Fibroblast of skin of left biceps (primary cell): ENCODE data around the gene KREMEN2.
"Not testable (repeated sequence)": the region's sequence is repeated elsewhere in the genome, so short reads cannot be mapped to it uniquely, and the experiment has no call there.

Source experiments
- DNase-seq, 2 experiments: peaks; one replicate each; pipeline ENCODE4 v3.0.0-alpha.2; 2013; ENCODE audit warnings: low read depth in 2 of 2

KREMEN2 gene, protein sequence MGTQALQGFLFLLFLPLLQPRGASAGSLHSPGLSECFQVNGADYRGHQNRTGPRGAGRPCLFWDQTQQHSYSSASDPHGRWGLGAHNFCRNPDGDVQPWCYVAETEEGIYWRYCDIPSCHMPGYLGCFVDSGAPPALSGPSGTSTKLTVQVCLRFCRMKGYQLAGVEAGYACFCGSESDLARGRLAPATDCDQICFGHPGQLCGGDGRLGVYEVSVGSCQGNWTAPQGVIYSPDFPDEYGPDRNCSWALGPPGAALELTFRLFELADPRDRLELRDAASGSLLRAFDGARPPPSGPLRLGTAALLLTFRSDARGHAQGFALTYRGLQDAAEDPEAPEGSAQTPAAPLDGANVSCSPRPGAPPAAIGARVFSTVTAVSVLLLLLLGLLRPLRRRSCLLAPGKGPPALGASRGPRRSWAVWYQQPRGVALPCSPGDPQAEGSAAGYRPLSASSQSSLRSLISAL

DNA sequence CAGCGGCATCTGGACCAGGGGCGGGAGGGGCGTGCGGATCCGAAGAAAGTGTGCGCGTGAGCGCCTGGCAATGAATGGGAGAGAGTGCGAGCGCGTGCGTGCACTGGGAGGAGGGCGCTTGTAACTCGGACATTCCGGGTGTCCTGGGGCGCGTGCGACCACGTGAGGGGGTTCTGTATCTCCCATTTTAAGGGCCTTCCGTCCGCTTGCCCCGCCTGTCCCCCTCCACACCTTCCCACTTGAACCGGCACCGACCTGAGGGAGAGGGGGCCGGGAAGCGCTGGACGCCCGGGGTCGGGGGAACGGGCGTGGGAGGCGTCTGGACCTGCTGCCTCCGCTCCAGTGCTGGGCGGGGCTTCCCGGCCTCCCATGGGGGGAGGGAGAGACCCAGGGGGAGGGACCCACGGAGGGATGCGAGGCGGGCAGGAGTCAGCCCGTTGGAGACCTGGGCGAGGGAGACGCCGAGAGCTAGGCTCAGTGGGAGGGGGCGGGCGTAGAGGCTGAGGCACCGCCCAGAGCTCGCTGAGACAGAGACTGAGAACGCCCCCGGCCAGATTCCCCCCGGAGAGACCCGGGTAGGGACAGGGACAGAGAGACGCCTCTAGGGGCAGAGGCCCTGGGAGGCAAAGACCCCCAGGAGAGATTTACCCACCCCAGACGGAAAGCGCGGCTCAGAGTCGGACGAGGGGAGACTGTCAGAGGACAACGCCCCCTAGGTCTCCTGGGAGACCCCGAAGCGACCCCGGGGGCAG is at the start of gene KREMEN2:
Gene KREMEN2, plus strand, starts transcription at position 553 of the 752 bp plus-strand sequence. CDS start 246 bp downstream, outside the sequence.
- no peak for DNase-seq

DNA sequence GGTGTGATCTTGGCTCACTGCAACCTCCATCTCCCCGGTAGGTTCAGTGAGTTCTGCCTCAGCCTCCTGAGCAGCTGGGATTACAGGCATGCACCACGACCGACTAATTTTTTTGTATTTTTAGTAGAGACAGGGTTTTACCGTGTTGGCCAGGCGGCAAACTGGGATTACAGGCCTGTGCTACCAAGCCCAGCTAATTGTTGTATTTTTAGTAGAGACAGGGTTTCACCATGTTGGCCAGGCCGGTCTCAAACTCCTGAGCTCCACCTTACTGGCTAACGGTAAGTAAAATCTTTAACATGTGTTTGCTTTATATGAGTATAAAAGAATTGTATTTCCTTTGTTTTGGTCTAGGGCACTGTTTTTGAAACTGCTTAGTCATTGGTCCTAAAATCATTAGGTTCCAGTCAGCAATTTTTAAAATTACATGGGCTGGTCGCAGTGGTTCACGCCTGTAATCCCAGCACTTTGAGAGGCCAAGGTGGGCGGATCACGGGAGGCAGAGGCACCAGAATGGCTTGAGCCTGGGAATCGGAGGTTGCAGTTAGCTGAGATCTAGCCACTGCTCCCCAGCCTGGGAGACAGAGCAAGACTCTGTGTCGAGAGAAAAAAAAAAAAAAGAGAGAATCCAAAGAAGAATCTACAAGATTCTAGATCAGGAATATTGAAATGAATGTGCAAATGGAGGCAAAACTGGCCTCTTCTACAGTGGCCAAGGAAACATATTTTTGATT is 48.7 kb upstream of the KREMEN2 start:
- DNase-seq, result no peak

DNA sequence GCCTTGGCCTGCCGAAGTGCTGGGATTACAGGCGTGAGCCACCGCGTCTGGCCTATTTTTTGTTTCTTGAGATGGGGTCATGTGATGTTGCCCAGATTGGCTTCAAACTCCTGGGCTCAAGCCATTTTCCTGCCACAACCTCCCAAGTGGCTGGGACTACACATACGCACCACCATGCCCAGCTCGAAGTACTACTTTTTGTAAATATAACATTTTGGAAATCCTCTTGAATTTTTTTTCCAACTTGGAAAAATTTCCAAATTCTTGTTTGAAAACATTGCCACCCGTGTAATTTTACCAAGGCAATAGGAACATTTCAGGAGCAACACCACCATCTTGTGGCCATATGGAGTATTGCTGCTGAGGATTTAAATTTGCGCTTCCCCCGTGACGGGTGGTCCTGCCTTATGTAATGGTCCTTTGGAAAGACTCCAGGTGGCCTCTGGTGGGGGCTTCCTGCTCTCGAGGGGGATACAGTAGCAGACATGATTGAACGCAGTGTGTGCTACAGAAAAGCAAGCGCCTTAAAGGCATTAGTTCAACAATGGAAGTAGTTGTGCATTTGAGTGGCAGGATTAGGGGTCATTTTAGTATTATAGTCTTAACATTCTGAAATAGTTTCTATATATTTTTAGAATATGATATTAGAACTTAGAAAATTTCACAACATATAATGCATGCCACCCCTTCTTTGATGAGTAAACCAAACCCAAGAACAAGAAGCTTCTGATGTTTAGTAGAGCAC is 44.4 kb upstream of the KREMEN2 start:
- no peak for DNase-seq

DNA sequence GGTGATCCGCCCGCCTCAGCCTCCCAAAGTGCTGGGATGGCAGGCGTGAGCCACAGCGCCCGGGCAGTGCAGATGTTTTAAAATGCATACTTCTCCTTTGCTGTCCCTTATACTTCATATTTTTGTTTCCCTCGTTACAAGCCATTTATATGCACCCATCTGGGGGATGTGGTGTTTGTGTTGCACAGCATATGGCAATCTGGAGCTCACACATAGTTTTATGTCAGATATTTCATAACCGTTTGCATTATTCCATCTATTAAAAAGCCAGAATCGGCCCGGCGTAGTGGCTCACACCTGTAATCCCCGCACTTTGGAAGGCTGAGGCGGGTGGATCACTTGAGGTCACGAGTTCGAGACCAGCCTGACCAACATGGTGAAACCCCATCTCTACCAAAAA is 40.6 kb upstream of the KREMEN2 start:
- no peak for DNase-seq

DNA sequence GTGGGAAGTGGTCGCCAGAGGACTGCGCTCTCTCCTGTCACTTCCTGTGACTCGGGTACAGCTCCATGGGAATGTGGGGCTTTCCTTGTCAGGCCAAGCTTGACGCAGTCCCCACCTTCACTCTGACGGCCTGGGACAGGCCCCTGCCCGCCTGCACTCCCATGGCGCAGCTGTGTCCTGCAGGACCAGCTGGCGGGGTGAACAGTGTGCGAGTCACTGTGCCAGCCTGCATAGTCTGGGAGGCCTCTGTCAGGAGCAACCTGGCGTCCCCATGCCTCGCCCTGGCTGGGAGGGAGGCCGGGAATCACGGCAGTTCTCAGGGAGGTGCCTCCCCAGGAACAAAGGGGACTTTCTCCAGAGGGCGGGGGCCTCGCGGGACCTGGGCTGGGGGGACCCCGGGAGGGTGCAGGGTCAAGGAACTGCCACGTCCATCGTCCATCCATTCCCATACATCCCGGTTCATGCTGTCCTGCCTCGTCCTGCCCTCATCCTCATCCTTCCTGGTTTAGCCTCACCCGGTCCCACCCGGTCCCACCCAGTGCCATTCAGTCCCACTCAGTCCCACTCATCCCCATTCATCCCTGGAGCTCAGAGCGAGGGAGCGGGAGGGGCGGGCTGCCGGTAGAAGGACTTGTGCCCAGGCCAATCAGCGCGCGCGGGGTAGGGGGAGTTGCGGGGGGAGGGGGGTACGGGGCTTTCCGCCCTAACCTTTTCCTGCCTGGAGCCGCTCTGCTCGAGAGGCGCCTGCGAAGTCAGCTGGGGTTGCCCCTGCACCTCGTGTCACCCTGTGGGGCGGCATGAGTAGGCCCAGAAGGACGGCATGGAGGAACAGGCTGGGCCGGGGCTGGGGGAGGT is 38.9 kb upstream of the KREMEN2 start:
- DNase-seq, result no peak

DNA sequence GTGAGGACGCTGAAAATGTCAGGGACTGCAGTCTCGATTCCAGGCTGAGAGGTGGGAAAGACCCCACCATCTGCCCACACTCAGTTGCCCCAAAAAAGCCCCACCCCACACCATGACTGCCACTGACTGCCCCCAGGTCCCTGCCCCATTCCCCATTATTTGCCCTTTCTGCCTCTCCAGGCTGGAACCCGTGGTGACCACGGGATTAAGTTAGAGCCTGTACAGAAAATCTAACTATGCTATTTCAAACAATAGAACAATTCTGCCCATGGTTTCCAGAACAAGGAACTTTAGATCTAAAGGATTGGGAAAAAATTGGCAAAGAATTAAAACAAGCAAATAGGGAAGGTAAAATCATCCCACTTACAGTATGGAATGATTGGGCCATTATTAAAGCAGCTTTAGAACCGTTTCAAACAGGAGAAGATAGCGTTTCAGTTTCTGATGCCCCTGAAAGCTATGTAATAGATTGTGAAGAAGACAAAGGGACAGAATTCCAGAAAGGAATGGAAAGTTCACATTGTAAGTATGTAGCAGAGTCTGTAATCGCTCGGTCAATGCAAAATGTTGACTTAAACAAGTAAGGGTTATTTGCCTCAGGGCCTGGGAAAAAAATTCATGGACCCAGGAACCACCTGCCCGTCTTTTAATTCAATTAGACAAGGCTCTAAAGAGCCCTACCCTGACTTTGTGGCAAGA is 38.0 kb upstream of the KREMEN2 start:
- DNase-seq, result no peak

DNA sequence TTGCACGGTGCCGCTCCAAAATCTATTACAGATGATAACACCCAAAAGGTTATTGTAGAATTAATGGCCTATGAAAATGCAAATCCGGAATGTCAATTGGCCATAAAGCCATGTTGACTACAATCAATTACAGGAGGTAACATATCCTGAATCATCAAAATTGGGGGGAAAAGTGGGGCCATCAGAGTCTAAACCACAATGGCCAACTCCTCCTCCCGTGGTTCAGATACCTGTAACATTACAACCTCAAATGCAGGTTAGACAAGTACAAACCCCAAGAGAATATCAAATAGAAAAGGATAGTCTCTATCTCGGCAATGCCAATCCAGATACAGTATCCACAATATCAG is 37.5 kb upstream of the KREMEN2 start:
- no peak for DNase-seq

DNA sequence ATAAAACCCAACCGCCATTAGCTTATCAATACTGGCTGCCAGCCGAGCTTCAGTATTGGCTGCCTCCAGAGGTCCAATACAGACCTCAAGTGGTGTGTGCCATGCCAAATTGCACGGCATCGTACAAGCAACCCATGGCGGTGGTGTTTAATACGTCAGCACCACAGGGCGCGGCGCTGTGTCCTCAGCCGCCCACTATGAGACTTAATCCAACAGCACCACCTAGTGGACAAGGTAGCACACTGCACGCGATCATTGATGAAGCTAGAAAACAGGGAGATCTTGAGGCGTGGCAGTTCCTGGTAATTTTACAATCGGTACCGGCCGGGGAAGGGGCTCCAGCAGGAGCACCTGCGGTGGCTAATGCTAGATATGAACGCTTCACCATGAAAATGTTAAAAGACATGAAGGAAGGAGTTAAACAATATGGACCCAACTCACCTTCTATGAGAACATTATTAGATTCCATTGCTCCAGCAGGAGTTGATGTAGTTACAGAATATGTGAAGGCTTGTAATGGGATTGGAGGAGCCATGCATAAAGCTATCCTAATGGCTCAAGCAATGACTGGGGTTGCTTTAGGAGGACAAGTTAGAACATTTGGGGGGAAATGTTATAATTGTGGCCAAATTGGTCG is 36.9 kb upstream of the KREMEN2 start:
- DNase-seq, result peak in 1 of 2 experiments; percentile 55

DNA sequence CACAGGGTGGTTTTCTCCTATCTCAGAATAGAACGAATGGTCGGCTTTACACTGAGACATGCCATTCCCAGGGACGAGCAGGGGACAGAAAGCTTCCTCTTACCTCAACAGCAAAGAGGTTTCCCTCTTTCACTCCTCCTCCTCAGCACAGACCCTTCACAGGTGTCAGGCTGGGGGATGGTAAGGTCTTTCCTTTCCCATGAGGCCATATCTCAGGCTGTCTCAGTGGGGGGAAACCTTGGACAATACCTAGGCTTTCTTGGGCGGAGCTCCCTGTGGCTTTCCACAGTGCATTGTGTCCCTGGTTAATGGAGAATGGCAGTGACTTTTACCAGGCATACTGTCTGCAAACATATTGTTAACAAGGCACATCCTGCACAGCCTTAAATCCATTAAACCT is 35.9 kb upstream of the KREMEN2 start:
- not testable (repeated sequence) for DNase-seq

DNA sequence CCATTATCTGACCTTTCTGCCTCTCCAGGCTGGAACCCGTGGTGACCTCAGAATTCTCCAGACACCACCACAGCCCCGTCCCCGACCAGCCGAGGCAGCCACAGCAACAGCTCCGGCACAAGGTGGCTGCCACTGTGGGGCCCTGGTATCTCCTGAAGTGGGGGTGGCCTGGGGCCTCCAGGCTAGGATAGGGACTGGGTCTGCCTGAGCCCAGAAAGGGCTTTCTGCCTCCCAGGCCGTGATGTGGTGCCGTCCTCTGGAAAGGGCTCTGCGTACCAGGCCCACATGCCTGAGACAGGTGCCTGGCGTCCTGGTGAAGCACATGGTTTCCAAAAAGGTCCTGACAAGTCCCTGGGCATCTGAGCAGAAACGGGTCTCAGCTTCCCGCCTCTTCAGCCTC is 35.3 kb upstream of the KREMEN2 start:
- DNase-seq, result no peak

DNA sequence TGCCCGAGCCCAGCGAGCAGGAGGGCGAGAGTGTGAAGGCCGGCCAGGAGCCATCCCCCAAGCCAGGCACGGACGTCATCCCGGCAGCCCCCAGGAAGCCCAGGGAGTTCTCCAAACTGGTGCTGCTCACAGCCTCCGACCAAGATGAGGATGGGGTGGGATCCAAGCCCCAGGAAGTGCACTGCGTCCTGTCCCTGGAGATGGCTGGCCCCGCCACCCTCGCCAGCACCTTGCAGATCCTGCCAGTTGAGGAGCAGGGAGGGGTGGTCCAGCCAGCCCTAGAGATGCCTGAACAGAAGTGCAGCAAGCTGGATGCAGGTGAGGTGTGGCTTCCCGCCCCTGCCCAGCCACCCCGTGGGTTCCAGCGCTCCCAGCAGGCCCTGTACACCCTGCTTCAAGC is 34.4 kb upstream of the KREMEN2 start:
- no peak for DNase-seq

DNA sequence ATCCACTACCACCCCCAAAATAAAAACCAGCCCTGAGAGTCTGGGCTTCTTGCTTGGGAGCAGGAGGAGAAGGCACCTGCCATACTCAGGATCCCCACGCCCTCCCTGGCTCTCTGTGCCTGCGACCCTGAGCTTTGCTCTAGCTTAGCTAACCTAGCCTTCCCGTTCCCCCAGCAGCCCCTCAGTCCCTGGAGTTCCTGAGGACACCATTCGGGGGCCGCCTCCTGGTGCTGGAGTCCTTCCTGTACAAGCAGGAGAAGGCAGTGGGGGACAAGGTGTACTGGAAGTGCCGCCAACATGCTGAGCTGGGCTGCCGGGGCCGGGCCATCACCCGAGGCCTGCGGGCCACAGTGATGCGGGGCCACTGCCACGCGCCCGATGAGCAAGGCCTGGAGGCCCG is 33.8 kb upstream of the KREMEN2 start:
- no peak for DNase-seq

DNA sequence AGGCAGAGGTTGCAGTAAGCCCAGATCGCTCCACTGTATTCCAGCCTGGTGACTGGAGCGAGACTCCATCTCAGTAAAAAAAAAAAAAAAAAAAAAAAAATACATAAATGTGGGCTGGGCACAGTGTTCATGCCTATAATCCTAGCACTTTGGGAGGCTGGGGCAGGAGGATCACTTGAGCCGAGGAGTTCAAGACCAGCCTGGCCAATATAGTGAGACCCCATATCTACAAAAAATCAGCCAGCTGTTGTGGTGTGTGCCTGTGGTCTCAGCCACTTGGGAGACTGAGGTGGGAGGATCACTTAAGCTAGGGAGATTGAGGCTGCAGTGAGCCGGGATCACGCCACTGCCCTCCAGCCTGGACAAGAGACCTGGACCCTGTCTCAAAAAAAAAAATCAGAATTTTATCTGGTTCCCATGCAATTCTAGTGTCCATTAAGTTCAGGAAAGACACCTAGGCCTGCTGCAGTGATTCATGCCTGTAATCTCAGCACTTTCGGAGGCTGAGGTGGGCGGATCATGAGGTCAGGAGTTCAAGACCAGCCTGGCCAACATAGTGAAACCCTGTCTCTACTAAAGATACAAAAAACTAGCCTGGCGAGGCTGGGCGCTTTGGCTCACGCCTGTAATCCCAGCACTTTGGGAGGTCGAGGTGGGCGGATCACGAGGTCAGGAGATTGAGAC is 32.7 kb upstream of the KREMEN2 start:
- not testable (repeated sequence) for DNase-seq

DNA sequence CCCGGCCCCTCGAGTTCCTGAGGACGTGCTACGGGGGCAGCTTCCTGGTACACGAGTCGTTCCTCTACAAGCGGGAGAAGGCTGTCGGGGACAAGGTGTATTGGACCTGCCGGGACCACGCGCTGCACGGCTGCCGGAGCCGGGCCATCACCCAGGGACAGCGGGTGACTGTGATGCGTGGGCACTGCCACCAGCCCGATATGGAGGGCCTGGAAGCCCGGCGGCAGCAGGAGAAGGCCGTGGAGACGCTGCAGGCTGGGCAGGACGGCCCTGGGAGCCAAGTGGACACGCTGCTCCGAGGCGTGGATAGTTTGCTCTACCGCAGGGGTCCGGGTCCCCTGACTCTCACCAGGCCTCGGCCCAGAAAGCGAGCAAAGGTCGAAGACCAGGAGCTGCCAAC is 30.9 kb upstream of the KREMEN2 start:
- no peak for DNase-seq

DNA sequence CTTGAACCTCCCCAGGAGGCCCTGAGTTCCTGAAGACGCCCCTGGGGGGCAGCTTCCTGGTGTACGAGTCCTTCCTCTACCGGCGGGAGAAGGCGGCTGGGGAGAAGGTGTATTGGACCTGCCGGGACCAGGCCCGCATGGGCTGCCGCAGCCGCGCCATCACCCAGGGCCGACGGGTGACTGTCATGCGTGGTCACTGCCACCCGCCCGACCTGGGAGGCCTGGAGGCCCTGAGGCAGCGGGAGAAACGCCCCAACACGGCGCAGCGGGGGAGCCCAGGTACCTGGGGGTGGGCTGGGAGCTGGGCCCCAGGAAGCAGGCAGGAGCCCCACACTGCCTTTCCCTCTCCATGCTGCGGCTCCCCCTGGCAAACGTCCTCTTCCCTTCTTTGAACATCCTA is 30.4 kb upstream of the KREMEN2 start:
- DNase-seq, result no peak

DNA sequence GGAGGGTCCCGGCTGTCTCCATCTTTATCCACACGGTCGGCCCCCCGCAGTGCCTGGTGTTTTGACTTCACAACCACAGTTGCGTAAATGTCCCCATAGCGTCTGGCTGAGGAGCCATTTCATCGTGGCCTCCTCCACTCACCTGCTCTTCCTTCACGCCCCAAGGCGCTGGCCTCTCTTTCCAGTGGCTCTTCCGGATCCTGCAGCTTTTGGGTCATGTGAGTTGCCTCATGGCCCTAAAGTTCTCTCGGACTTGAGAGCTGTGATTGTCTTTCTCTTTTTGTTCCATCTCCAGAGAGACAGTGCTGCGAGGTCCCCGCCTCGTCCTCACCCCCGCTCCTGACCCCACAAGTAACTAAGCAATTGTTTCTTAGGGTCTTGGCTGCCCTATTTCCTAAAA is 29.6 kb upstream of the KREMEN2 start:
- DNase-seq, result no peak

DNA sequence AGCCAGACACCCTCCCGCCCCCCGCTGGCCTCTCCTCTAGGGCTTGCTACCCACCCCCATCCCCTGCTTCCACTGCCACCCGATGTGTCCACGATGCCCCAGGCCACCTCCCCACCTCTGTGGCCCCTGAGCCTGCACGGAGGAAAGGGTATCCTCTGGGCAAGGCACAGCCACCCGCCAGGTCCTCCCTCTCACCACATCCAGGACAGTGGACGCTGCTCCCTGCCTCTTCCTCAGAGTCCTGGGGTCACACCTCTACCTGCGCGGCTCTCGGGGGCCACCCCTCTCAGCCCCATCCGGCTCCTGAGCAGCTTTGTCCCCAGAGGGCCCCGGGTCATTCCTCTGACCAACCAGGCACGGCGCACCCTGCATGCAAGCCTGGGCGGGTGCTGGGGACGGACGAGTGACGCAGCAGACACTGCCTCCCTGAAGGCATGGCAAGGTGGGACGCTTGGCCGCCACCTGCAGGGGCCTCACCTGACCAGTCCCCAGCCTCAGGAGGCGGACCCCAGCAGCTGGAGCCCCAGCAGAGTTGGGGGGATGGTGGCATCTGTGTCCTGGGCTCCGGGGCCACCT is 27.6 kb upstream of the KREMEN2 start:
- DNase-seq, result no peak

DNA sequence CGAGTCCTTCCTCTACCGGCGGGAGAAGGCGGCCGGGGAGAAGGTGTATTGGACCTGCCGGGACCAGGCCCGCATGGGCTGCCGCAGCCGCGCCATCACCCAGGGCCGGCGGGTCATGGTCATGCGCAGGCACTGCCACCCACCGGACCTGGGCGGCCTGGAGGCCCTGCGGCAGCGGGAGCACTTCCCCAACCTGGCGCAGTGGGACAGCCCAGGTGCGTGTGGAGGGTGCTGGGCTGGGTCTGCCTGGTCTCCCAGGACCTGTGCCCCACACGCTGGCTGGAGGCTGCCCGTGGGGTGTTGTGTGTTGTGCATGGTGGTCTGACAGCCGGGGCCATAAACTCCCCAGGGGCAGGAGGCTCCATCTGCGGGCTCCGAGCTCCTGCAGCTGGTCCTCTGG is 26.9 kb upstream of the KREMEN2 start:
- DNase-seq, result no peak

DNA sequence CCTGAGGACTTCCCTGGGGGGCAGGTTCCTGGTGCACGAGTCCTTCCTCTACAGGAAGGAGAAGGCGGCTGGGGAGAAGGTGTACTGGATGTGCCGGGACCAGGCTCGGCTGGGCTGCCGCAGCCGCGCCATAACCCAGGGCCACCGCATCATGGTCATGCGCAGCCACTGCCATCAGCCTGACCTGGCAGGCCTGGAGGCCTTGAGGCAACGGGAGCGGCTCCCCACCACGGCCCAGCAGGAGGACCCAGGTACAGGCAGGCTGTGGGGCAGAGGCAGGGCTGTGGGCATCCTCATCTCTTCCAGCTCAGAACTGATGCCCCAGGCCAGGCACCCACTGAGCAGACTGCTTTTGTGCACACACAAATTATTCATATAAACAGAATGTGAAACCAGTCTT is 25.9 kb upstream of the KREMEN2 start:
- no peak for DNase-seq
